Kasumi-1 (cell line): Measurements from ENCODE around the gene KLHL30.

Source experiments
- DNase-seq, 2 experiments: peaks; one replicate each; lab custom pipeline; 2025; lab: John Stamatoyannopoulos, UW

KLHL30 gene

GRCh38 chr2:238149841-238150572 lies 11.5 kb downstream of the KLHL30 start:
- no peak for DNase-seq

- no peak for DNase-seq
These were observed 12.2 kb downstream of the KLHL30 start for GRCh38 chr2:238150686-238151085.

GRCh38 chr2:238151205-238151604 lies 12.7 kb downstream of the KLHL30 start:
- no peak for DNase-seq

- DNase-seq: no peak
These were observed 13.3 kb downstream of the KLHL30 start for GRCh38 chr2:238151628-238152235.

- DNase-seq: no peak
These were observed 14.6 kb downstream of the KLHL30 start for GRCh38 chr2:238152771-238153688.

- no peak for DNase-seq
These were observed 16.1 kb downstream of the KLHL30 start for GRCh38 chr2:238154570-238154969.

GRCh38 chr2:238155051-238155760 lies 16.7 kb downstream of the KLHL30 start:
- no peak for DNase-seq

GRCh38 chr2:238155761-238156694 lies 17.6 kb downstream of the KLHL30 start:
- DNase-seq: no peak

- no peak for DNase-seq
These were observed 19.1 kb downstream of the KLHL30 start for GRCh38 chr2:238157506-238158017.

GRCh38 chr2:238158018-238158508 lies 19.6 kb downstream of the KLHL30 start:
- DNase-seq: no peak

GRCh38 chr2:238158509-238159070 lies 20.1 kb downstream of the KLHL30 start, which contains the start of gene ERFE:
Gene ERFE (plus strand): TSS chr2:238158970. CDS start chr2:238159008, 38 bp downstream.
- DNase-seq: peak in 1 of 2 experiments; percentile 16

- DNase-seq: no peak
These were observed 20.6 kb downstream of the KLHL30 start for GRCh38 chr2:238159071-238159539.

- no peak for DNase-seq
These were observed 21.3 kb downstream of the KLHL30 start for GRCh38 chr2:238159661-238160205.

- DNase-seq: peak in 1 of 2 experiments; percentile 5
These were observed 22.0 kb downstream of the KLHL30 start for GRCh38 chr2:238160206-238161129.

GRCh38 chr2:238161291-238162051 lies 23.0 kb downstream of the KLHL30 start:
- no peak for DNase-seq

- DNase-seq: no peak
These were observed 23.9 kb downstream of the KLHL30 start for GRCh38 chr2:238162251-238162845.

GRCh38 chr2:238162846-238163441 lies 24.5 kb downstream of the KLHL30 start:
- no peak for DNase-seq
